ENCODE measurements around the gene ZNF488.

The ZNF488 gene

DNA sequence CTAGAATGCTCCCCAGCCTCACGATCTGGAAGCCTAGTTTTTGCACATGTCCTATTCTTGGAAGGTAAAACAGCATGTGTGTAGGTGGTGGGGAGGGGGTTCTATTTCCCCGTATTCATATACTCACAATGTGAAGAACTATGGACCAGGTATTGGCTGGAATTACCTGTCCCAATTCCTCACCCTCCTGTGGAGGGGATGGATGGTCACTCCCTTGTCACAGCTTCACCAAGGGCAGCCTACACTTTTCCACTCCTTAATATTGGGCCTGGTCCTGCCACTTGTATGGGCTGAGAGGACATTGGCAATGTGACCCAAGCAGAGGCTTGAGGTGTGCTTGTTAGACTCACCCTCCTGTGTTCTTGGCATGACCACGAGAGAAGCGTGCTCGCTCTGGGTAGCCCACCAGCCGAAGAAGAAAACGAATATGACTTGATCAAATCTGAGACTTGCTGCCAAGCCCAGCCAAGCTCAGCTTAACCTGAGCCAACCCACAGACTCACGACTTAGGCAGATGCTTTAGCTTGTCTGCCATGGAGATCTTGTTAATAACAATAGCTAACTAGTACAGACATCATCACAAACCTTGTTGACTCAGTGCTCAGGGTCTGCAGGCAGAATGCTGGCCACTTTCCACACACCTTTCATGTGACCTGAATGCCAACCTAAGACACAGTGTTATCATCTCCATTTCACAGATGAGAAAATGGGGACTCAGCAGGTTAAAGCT lies 17.2 kb downstream of the ZNF488 start:
- no peak for DNase-seq (ENCODE audit: low read depth, low spot score)

DNA sequence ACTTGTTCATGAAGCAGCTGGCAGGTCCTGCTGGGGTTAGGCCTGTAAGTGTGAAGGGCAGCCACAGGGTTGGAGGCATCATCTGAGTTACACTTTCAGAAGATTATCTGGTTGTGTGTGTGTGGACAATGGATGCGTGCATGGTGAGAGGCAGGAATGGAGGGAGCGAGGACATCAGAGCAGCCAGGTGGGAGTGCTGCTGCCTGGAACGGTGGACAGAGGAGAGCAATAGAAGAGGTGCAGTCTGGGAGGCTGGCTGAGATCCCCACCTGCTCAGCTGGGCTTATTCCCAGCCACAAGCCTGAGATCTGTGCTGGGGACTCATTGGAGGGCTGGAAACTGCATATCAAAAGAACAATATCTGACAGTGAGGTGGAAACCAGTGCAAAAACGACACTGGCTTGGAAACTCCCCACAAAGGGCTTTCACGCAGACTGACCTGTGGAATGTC lies 17.9 kb downstream of the ZNF488 start:
- no peak for DNase-seq (ENCODE audit: low read depth, low spot score)

DNA sequence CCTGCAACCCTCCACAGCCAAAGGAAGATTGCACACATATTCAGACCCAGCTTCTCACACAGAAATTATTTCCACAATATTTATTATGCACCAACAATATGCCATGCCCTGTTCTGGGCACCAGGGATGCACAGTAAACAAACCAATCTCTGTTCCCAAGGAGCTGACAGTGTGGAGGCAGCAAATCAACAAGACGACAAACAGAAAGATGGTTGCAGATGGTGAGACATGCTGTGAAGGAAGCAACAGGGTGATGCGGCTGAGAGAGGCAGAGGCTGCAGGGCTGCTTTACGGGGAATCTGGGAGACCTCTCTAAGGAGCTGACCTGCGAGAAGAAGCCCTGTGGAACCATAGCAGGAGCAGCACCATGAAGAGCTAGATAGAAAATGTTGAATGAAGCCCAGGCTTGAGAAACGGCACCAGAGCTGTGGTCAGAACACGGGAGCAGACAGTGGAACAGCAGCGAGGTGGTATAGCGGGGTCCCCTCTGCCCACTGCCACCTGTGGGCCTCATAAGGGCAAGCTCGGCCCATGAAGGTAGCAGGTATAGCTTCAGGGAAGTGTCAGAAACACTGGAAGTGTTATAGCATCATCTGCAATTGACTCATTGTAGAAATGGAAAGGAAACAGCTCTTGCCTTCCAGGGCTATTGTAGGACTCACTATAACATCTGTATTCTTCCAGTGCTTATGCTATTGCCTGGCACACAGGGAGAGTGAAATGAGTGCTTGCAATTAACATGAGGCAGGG lies 18.5 kb downstream of the ZNF488 start:
- DNase-seq (ENCODE audit: low read depth, low spot score) = no peak

DNA sequence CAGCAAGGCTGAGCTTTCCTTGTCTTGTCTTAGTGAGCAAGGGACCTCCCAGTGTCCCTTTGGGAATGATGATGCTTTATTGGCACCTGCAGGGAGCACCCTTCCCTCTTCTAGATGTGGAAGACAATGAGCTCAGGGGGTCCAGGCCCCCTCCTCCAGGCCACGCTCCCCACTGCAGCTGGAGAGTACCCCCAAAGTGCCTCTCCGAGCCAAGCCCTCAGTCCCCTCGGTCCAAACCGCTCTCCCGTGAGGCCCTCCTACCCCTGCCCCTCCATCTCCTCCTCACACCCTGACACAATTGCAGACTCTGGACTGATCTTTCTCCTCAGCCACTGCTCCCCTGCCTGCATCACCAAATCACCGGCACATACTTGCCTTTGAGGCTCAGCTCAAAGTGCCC lies 19.2 kb downstream of the ZNF488 start:
- DNase-seq (ENCODE audit: low read depth, low spot score) = no peak

DNA sequence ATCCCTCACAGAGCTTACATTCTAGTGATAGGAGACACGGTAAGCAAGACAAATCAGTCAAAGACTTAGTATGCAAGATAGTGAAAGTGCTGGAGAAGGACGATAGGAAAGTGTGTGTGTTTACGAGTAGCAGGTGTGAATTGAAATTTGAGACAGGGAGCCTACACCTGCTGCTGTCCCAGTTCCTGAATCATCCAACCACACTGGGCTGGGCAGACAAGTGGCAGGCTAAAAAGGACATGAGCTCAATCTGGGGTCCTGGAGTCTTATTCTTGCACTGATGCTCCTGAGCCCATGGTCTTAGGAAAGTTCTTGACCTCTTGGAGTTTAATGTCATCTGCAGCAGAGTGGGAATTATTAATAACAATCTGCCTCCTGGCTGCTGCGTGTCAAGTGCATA lies 19.7 kb downstream of the ZNF488 start:
- no peak for DNase-seq (ENCODE audit: low read depth, low spot score)

DNA sequence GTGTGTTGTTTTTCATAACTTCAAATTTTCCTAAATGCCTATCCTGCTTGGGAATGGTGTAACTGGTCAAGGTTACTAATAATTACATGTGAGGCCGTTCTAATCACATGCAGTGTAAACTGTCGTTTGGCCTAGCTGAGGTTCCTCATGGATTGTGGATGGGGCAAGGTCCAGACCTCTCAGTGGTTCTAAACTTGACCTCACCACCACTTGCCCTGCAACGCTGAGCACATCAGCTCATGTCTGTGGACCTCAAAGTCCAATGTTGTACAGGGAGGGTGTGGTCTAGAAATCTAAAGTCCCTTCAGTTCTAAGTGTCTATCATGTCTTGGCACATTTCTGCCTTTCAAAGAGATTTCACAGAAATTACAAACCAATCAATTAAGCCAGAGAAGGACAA lies 20.3 kb downstream of the ZNF488 start:
- DNase-seq (ENCODE audit: low read depth, low spot score) = no peak

DNA sequence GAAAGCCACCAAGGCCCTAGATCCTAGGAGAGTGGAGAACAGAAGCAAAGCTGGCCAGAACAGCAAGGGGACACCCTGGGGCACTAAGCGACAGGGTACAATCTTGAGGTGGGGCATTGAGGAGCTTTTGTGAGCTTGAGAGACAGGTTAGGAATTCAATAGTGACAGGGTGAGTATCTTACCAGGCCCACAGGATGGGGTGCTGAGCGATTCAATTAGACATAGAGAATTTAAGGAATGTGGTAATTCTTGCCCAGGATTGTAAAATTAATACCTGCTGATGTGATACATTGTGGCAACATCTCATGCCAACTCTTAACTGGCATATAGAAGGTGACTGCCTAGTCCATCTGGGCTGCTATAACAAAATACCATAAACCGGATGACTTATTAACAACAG lies 21.9 kb downstream of the ZNF488 start:
- DNase-seq (ENCODE audit: low read depth, low spot score) = no peak

DNA sequence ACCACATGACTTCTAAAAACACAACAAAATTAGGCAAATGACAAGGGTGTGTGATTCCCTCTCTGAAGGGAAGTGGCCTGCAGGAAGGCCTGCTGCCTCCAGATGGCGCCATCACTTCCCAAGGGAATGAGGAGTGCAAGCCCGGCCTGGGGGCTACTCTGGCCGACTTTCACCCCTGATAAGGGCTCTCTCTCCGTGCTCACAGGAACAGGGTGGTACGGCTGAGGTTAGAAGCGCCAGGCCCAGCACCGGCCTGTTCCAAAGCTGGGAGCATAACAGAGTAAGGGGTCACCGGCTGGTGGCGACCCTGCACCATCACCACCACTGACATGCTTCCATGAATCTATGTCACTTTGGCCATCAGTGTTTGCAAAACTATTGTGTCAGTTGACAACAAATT lies 22.8 kb downstream of the ZNF488 start:
- DNase-seq (ENCODE audit: low read depth, low spot score) = peak; percentile 35

DNA sequence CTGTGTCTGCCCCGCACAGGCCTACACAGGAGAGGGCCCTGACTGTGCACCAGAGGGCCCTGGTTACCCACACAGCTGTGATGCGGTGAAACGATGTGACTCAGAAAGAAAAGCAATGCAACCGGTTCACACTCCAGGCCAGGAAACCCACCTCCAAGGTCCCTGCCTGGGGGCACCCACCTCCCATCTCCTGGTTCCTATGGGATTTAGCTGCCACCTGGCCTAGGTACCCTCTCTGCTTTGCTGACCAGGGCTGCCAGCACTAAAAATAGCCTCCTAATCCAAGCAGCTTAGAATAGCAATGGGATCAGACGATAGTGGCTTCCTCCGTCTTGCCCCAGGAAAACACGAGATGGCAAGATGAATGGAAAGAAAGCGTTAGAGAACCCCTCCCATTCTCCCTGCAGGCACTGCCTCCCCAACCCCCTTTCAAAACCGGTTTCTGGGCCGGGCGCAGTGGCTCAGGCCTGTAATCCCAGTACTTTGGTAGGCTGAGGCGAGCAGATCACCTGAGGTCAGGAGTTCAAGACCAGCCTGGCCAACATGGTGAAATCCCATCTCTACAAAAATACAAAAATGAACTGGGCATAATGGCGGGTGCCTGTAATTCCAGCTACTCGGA lies 23.6 kb downstream of the ZNF488 start:
- DNase-seq (ENCODE audit: low read depth, low spot score) = no peak

DNA sequence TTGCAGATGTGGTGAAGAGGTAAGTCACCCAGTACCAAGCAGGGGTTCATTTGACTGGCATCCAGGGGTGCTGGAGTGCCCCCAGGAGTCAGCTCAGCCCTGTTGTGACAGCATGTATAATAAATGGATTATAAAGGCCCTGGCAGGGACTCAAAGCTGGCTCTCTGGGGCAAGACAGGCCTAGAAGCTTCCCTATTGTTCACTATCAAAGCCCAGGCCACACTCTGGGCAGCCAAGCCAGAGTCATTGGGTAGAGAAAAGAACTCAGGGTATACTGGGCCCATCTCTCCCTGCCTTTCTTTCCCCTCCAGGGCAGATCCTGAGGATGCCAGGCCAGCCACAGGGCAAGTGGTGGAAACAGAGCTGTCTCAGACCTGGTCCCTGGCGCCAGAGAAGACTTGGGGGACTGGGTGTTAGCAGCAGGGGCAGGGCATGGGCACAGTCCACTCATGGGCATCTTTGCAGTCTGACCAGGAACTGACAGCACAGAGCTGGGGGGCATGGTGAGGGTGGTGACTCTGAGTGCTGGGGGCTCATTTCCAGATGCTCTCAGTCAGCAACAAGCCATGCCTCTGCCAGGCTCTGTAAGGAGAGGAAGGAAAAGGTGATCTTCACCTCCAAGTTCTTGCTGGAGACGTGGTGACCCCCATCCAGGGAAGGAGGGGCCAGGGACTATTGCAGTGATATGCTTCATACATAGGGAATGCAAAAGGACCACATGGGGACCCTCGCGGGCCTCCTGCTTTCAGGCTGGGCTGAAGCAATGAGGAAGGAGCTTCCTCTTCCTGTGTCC lies 24.3 kb downstream of the ZNF488 start:
- DNase-seq (ENCODE audit: low read depth, low spot score) = no peak

DNA sequence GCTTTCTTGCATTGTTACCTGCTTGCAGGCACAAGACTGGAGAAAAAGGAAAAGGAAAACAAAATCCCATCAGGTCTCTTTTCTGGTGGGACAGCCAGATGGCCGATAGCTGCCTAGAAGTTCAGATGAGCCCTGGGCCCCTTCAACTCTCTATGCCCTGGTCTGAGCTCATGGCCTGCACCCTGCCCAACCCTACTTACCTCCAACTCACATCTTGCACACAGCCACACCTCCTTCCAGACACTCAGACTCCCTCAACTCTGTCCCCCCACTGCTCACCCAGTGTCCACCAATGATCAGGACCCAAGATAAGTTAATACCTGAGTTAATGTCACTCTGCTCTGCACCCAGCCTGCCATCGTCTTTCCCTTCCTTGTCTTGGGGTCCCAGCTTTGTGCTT lies 25.0 kb downstream of the ZNF488 start:
- no peak for DNase-seq (ENCODE audit: low read depth, low spot score)

DNA sequence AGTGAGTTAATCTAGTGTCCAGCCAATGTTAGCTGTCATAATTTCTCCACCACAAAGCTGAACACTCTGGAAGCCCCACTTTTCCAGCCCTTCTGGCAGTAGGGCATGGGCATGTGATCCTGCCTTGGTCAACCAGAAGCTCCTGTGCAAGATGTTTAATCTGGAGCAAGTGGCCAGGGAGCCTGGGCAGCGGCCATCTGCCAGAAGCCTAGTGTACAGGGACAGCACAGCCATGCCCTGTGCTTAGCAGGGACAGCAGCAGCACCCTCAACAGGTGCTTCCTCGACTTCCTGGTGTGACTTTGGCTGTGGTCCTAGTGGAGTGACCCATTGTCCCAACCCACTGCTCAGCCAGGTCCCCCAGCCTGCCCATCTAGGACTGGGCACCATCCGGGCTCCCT lies 25.6 kb downstream of the ZNF488 start:
- DNase-seq (ENCODE audit: low read depth, low spot score) = no peak

DNA sequence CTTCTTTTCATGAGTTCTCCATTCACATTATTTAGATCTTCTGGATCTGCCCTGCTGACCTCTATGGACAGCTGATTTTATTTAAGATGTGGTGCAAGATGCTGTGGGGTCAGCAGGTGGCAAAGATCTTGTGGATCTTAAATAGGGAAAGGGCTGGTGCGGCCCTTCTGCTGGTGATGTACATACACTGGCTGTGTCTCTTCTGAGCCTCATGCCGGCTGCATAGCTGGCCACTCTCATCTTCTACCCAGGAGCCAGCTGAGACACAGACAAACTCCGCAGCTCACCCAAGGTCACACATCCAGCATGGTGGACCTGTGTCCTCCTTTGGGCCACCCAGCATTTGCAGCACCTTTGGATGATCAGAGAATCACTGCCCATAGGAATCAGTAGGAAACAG lies 26.2 kb downstream of the ZNF488 start:
- no peak for DNase-seq (ENCODE audit: low read depth, low spot score)

DNA sequence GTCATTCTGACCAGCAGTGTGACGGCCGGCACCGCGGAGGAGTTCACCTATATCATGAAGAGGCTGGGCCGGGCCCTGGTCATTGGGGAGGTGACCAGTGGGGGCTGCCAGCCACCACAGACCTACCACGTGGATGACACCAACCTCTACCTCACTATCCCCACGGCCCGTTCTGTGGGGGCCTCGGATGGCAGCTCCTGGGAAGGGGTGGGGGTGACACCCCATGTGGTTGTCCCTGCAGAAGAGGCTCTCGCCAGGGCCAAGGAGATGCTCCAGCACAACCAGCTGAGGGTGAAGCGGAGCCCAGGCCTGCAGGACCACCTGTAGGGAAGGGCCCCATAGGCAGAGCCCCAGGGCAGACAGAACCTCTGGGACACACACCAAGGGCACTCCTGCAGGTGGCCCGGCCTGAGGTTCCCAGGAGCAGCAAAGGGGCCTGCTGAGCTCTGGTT lies 26.9 kb downstream of the ZNF488 start:
- DNase-seq (ENCODE audit: low read depth, low spot score) = no peak

DNA sequence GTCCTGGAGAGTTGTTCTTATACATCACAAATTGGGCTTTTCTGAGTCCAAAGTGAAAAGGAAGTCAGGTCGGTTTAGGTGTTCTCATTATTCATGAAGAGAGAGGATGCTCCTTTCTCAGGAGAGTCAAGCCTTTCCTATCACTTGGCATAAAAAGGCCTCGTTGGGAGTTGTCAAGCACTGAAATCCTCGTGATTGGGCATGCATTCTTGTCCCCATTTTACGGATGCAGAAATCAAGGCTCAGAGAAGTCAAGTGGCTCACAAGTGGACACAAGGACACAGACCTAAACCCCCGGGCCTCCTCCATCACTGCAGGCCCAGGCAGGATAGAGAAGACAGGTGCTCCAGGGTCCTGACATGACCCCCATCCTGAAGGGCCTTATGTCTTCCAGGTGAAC lies 27.4 kb downstream of the ZNF488 start:
- DNase-seq (ENCODE audit: low read depth, low spot score) = no peak

DNA sequence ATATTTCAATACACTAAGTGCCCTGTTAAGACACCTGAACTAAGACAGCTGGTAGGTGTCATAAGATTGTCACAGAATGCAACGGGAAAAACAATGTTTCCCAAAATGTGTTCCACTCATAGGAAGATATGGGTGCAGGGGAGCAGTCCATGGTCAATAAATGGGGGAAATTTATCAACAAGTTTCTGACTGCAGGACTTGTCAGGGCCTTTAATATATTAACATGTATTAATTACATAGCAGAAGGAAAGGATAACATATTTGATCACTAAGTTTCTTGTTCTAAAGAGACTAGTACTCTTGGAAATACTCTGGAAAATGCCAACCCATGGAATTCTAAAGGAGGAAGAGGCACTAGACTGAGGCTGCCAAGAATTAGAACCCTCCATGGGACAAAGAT lies 29.2 kb downstream of the ZNF488 start:
- DNase-seq (ENCODE audit: low read depth, low spot score) = no peak

DNA sequence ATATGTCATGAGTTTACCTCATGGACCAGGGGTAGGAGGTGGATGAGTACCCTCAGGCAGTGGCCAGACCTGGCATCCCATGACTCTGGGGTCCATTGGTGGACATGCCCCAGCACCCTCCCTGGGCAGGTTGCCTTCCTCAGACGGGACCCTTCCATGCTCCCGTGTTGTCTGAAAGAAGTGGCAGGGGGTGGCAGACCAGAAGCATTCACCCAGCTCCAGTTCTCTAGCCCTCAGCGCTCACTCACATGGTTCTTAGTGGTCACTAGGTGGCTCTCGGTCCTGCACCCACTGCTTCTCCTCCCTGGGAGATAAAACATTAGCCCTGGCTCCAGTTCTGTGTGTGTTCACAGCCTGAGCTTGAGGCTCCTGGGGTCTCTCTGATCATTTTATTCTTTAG lies 29.9 kb downstream of the ZNF488 start:
- DNase-seq (ENCODE audit: low read depth, low spot score) = no peak

DNA sequence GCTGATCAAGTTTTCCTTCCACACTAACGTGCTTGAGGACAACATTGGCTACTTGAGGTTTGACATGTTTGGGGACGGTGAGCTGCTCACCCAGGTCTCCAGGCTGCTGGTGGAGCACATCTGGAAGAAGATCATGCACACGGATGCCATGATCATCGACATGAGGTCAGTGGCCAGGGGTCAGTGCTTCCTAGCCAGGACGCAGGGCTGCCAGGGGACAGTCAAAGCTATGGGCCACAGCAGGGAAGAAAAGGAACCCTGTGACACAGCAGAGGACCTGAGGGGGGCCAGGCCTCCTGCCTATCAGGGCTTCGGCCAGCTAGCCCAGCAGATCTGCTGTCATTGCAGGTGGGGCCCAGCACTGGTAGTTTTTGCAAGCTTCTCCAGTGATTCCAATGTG lies 30.7 kb downstream of the ZNF488 start:
- DNase-seq (ENCODE audit: low read depth, low spot score) = no peak

DNA sequence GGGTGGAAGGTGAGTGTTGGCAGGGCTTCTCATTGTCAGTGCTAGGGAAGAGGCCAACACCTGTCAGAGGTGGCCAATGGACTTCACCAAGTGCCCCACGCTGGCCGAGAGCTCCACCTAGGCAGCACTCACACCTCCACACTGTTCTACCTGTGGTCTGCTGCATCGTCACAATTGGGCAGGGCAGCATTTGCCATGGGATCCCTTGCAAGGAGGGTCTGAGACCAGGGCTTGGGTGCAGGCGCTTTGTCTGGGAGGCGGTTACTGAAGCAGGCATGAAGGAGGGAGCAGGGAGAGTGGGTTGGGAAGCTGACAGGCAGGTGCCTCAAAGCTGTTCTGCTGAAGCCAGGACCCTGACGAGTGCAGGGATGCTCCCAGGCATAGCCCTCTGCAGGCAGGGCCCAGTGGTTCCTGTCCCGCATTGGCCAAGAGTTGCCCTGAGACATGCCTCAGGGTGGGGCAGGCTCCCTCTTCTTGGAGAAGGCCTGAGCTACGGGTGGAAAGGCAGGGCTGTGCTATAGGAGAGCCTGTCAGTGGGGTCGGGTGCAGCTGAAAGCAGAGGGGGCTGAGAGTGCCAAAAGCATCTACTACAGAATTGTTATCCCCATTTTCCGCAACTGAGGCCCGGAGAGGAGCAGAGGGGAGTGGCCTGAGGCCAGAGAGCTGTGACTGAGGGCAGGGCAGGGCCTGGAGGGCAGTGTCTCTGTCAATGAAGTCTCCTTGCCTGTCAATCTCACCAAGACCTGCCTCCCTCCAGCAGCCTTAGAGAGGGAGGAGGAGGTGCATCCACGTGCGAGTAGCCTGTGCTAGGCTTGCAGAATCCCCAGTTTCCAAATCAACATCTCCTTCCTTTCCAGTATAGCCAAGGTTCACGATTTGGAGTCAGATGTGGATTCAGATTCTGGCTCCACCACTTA lies 31.9 kb downstream of the ZNF488 start:
- no peak for DNase-seq (ENCODE audit: low read depth, low spot score)

DNA sequence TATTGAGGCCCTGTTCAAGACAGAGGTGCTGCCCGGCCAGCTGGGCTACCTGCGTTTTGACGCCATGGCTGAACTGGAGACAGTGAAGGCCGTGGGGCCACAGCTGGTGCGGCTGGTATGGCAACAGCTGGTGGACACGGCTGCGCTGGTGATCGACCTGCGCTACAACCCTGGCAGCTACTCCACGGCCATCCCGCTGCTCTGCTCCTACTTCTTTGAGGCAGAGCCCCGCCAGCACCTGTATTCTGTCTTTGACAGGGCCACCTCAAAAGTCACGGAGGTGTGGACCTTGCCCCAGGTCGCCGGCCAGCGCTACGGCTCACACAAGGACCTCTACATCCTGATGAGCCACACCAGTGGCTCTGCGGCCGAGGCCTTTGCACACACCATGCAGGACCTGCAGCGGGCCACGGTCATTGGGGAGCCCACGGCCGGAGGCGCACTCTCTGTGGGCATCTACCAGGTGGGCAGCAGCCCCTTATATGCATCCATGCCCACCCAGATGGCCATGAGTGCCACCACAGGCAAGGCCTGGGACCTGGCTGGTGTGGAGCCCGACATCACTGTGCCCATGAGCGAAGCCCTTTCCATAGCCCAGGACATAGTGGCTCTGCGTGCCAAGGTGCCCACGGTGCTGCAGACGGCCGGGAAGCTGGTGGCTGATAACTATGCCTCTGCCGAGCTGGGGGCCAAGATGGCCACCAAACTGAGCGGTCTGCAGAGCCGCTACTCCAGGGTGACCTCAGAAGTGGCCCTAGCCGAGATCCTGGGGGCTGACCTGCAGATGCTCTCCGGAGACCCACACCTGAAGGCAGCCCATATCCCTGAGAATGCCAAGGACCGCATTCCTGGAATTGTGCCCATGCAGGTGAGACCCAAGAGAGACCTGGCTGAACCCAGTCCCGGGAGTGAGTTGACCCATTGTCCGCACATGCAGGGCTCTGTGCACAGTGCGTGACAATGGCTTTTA lies 33.1 kb downstream of the ZNF488 start:
- no peak for DNase-seq (ENCODE audit: low read depth, low spot score)

All from iPS DF 19.7 (cell line).